OCI-LY1 (cell line): ENCODE measurements around the gene SLC27A6.

Experiments used
- CTCF ChIP-seq: fragments of 200-600 bp; sonication (generic), shearing (Covaris generic); IDR thresholded peaks from 2 replicates; pipeline ENCODE4 v1.5.1; 2017; ENCODE audit warnings: mild to moderate bottlenecking, antibody characterized with exemption, low read length, moderate library complexity, mixed read lengths
- EZH2 ChIP-seq: fragments of 200-600 bp; sonication (generic), shearing (Covaris generic); IDR thresholded peaks from 2 replicates; pipeline ENCODE4 v1.8.0; 2017; ENCODE audit warnings: borderline replicate concordance, mixed run types, mild to moderate bottlenecking, antibody characterized with exemption, low read length, moderate library complexity, mixed read lengths

- TF ChIP-seq CTCF (no peak), EZH2 (no peak)
Measured at GRCh38 chr5:129078660-129079059, 113.4 kb downstream of the SLC27A6 start.
